A673 (cell line): Measurements from ENCODE around the gene PTPN14. TPM values are rescaled to one million over a fixed set of nuclear protein-coding genes. Genes with fewer than 3 reads are reported as not detected.
A peak's percentile ranks its signal among the peaks of the same experiment; 100 is the strongest.

ENCODE experiments used
- BruUV-seq: library from RNA; stranded (reverse); fragments of 400-500 nt; replicated peaks from 2 replicates; lab custom pipeline; 2021; lab: Mats Ljungman, UMichigan
- CTCF ChIA-PET: fragments of 300-600 bp; sonication (Branson Sonifier 250); formaldehyde crosslinking; loops from one replicate; lab custom pipeline; 2022; ENCODE audit warnings: antibody characterized with exemption; lab: Charles Lee
- POLR2A ChIA-PET: fragments of 300-600 bp; sonication (Branson Sonifier 250); formaldehyde crosslinking; loops from one replicate; lab custom pipeline; 2022; ENCODE audit warnings: antibody characterized with exemption; ENCODE audit not compliant: low non-redundant PET; lab: Charles Lee
- DNase-seq: peaks from one replicate; pipeline ENCODE4 v3.0.0-alpha.2; 2015; ENCODE audit warnings: low spot score
- H3K27ac ChIP-seq: fragments of 200-600 bp; sonication (generic); 2 replicates; pipeline ENCODE4 v1.5.1; 2016; ENCODE audit warnings: mixed run types, low read depth, mild to moderate bottlenecking, mixed read lengths, antibody characterized with exemption, low read length; ENCODE audit not compliant: poor library complexity, severe bottlenecking
- H3K27me3 ChIP-seq: fragments of 200-600 bp; sonication (generic); replicated peaks from 2 replicates; pipeline ENCODE4 v1.6.1; 2017; ENCODE audit warnings: mixed run types, low read depth, mild to moderate bottlenecking, mixed read lengths, antibody characterized with exemption, low read length; ENCODE audit not compliant: insufficient read depth, poor library complexity
- H3K36me3 ChIP-seq: fragments of 200-600 bp; sonication (generic); 2 replicates; pipeline ENCODE4 v1.6.1; 2016; ENCODE audit warnings: mixed run types, mild to moderate bottlenecking, mixed read lengths, antibody characterized with exemption, low read length; ENCODE audit not compliant: insufficient read depth, poor library complexity, severe bottlenecking
- H3K4me1 ChIP-seq: fragments of 200-600 bp; sonication (generic); 2 replicates; pipeline ENCODE4 v1.6.1; 2017; ENCODE audit warnings: mixed run types, mild to moderate bottlenecking, mixed read lengths, antibody characterized with exemption, low read length; ENCODE audit not compliant: insufficient read depth, poor library complexity, severe bottlenecking
- H3K4me3 ChIP-seq: fragments of 200-600 bp; sonication (generic); 2 replicates; pipeline ENCODE4 v1.5.1; 2016; ENCODE audit warnings: low read depth, mixed run types, mild to moderate bottlenecking, mixed read lengths, low read length; ENCODE audit not compliant: poor library complexity, severe bottlenecking
- H3K9me3 ChIP-seq: fragments of 200-600 bp; sonication (generic); 2 replicates; pipeline ENCODE4 v1.6.1; 2016; ENCODE audit warnings: mixed run types, low read depth, mild to moderate bottlenecking, mixed read lengths, antibody characterized with exemption, low read length; ENCODE audit not compliant: poor library complexity, severe bottlenecking
- CTCF ChIP-seq: fragments of 300-800, 200-600 bp; sonication (generic); conservative IDR thresholded peaks from 2 replicates; pipeline ENCODE4 v1.5.1; 2017; ENCODE audit warnings: low read depth, mild to moderate bottlenecking, antibody characterized with exemption, low read length, moderate library complexity, mixed read lengths
- EZH2 ChIP-seq: fragments of 200-600 bp; sonication (generic); IDR thresholded peaks from 2 replicates; pipeline ENCODE4 v1.6.1; 2017; ENCODE audit warnings: borderline replicate concordance, low read depth, mild to moderate bottlenecking, mixed read lengths, antibody characterized with exemption, low read length; ENCODE audit not compliant: poor library complexity, severe bottlenecking
- intact Hi-C: fragments of 100-400 bp; cut with micrococcal nuclease; formaldehyde crosslinking; loops from one replicate; pipeline ENCODE4 v1.10.0; 2022; ENCODE audit not compliant: unreplicated experiment
- total RNA-seq: library from RNA; stranded (reverse); gene quantifications from 2 replicates; pipeline ENCODE4 v1.2.3, GENCODE V29; 2021

PTPN14 gene
- total RNA-seq, 1 experiment from 2014 or later: 114 TPM

DNA sequence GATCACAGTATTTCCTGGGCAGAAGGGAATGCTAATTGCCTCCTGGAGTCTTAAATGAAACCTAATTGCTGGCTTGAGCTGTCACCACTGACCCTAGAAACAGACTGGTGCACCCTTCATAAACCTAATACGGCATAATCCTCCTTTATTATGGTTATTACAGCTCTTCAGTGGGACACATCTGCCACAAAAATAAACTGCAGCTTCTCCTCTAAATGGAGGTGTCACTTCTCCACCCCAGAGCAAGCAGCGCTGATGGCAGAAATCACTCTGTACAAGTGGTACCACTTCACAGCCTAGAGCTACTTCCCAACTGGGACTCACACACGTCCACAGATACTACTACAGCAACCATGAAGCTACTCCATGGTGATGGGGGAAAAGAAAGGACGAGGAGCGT is 11.1 kb downstream of the PTPN14 start:
- H3K36me3 ChIP-seq: no peaks in the 10 kb centered on the region
- H3K27ac ChIP-seq: no peak overlapping the region
- BruUV-seq: no TSS peak
- H3K4me1 ChIP-seq: peaks cover 71% of the 10 kb centered on the region
- ChIA-PET POLR2A (no interaction called here), CTCF (no interaction called here)
- no peak for TF ChIP-seq EZH2
- TF ChIP-seq CTCF: no peak
- peak; percentile 61 for DNase-seq
- intact Hi-C loops: no loop called here
- no peaks in the 10 kb centered on the region for H3K9me3 ChIP-seq
- H3K4me3 ChIP-seq: no peak overlapping the region
- no peaks in the 10 kb centered on the region for H3K27me3 ChIP-seq

- no peak overlapping the region for H3K4me3 ChIP-seq
- POLR2A ChIA-PET: no interaction called here
- no peaks in the 10 kb centered on the region for H3K27me3 ChIP-seq
- no peak for DNase-seq
- no peak overlapping the region for H3K27ac ChIP-seq
- CTCF ChIA-PET: no interaction called here
- peaks cover 66% of the 10 kb centered on the region for H3K4me1 ChIP-seq
- TF ChIP-seq CTCF: no peak
- no peak for TF ChIP-seq EZH2
- no peaks in the 10 kb centered on the region for H3K9me3 ChIP-seq
- BruUV-seq: no TSS peak
- H3K36me3 ChIP-seq: no peaks in the 10 kb centered on the region
- intact Hi-C loops: no loop called here
Observed at GRCh38 chr1:214538496-214538895, 12.9 kb downstream of the PTPN14 start.

- H3K4me3 ChIP-seq: no peak overlapping the region
- no peak overlapping the region for H3K27ac ChIP-seq
- BruUV-seq: no TSS peak
- no peak for DNase-seq
- H3K27me3 ChIP-seq: no peaks in the 10 kb centered on the region
- CTCF ChIA-PET: no interaction called here
- no peak for TF ChIP-seq CTCF
- intact Hi-C loops: no loop called here
- H3K4me1 ChIP-seq: peaks cover 61% of the 10 kb centered on the region
- H3K36me3 ChIP-seq: no peaks in the 10 kb centered on the region
- H3K9me3 ChIP-seq: no peaks in the 10 kb centered on the region
- POLR2A ChIA-PET: no interaction called here
Observed at GRCh38 chr1:214537872-214538473, 13.4 kb downstream of the PTPN14 start.
